ENCODE data around the gene ZNF205. TPM values are rescaled to one million over a fixed set of nuclear protein-coding genes. Genes with fewer than 3 reads are reported as not detected.
"Not testable (repeated sequence)": the region's sequence is repeated elsewhere in the genome, so short reads cannot be mapped to it uniquely, and the experiment has no call there.

The ZNF205 gene
- total RNA-seq, 2 donors from 2014 or later = 20.9 to 27.0 TPM

DNA sequence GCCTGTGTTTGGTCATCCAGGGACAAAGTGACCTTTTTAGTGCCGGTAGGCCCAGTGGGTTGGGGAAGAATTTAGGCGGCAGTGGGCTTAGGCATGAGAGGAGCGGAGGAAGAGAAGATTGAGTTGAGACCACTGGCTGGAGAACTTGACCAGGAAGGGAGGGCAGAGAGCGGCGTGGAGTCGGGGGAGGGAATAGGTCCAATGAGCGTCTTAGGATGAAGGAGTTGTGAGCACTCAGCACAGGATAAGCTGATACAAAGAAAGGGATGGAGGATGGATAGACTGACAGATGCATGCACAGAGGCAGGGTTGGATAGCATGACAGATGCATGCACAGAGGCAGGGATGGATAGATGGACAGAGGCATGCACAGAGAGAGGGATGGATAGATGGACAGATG, 38.9 kb upstream of the ZNF205 start:
- no peaks in the 10 kb centered on the region for H3K4me1 ChIP-seq (replicated peaks)
- no peaks in the 10 kb centered on the region for H3K36me3 ChIP-seq
- H3K9me3 ChIP-seq = no peaks in the 10 kb centered on the region
- no peak overlapping the region for H3K4me3 ChIP-seq
- no peak overlapping the region for H3K27ac ChIP-seq
- DNase-seq (ENCODE audit: low spot score) = no peak
- intact Hi-C loops (cut with DNase I) = no loop called here
- no peak for TF ChIP-seq POLR2A (IDR thresholded peaks at IDR 0.05)
- TF ChIP-seq POLR2AphosphoS5 (IDR thresholded peaks at IDR 0.05) = no peak
- TF ChIP-seq, protein P1, sequence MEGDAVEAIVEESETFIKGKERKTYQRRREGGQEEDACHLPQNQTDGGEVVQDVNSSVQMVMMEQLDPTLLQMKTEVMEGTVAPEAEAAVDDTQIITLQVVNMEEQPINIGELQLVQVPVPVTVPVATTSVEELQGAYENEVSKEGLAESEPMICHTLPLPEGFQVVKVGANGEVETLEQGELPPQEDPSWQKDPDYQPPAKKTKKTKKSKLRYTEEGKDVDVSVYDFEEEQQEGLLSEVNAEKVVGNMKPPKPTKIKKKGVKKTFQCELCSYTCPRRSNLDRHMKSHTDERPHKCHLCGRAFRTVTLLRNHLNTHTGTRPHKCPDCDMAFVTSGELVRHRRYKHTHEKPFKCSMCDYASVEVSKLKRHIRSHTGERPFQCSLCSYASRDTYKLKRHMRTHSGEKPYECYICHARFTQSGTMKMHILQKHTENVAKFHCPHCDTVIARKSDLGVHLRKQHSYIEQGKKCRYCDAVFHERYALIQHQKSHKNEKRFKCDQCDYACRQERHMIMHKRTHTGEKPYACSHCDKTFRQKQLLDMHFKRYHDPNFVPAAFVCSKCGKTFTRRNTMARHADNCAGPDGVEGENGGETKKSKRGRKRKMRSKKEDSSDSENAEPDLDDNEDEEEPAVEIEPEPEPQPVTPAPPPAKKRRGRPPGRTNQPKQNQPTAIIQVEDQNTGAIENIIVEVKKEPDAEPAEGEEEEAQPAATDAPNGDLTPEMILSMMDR (IDR thresholded peaks at IDR 0.05) = no peak
- H3K27me3 ChIP-seq (replicated peaks; ENCODE audit: insufficient read depth) = no peaks in the 10 kb centered on the region
- WGBS = 91% methylated on average over 7 of the region's 7 CpGs

DNA sequence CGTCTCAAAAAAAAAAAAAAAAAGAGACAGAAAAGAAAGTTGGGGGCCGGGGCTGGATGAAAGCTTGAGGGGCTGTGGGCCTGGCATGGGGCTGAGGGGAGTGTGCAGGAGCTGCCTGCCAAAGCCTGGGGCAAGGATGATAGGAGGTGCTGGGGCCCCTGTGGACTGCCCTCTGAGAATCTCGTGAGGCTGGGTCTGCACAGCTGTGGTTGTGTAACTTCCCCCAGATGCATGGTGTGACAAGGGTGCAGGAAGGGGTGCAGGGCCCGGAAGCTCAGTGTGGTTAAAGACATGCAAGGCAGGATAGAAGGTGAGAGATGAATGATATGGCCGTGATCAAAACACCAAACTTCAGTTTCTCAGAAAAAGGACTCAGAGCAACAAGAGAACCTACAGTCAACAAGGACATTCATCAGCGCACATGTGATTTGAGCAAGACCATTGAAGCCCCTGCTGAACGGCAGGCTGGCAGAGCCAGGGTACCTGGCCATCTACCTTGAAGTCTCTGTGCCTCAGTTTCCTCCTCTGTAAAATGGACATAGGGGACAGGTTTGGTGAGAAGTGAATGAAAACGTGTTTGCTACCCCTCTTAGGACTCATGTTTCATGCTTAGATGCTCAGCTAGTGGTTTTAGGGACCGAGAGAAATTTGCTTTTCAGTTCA, 37.4 kb upstream of the ZNF205 start:
- no peak overlapping the region for H3K27ac ChIP-seq
- H3K9me3 ChIP-seq = no peaks in the 10 kb centered on the region
- no peaks in the 10 kb centered on the region for H3K4me1 ChIP-seq (replicated peaks)
- no peak for DNase-seq (ENCODE audit: low spot score)
- intact Hi-C loops (cut with DNase I) = no loop called here
- TF ChIP-seq POLR2AphosphoS5 (IDR thresholded peaks at IDR 0.05) (no peak), POLR2A (IDR thresholded peaks at IDR 0.05) (no peak)
- TF ChIP-seq, protein P1 (IDR thresholded peaks at IDR 0.05) = no peak
- no peaks in the 10 kb centered on the region for H3K27me3 ChIP-seq (replicated peaks; ENCODE audit: insufficient read depth)
- no peak overlapping the region for H3K4me3 ChIP-seq
- no peaks in the 10 kb centered on the region for H3K36me3 ChIP-seq
- 54% methylated on average over 9 of the region's 9 CpGs for WGBS

DNA sequence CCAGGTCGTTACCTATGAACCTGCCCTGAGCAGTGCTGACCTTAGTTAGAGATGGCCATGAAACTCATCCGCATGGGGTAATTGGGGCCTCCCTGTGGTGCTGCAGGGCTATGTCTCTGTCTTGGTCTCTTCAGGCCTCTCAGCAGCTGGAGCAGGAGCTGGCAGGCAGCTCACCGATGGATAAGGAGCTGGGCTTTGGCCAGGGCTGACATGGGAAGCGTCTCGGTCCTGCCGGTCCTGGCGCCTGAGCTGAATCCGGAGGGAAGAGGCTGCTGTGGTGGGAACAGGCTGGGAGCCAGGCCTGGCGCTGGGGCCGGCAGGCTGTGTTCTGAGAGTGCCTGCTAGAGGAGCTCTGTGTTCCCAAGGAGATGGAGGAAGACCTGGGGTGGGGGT, 36.9 kb upstream of the ZNF205 start:
- no peaks in the 10 kb centered on the region for H3K4me1 ChIP-seq (replicated peaks)
- WGBS = 41% methylated on average over 10 of the region's 10 CpGs
- no peaks in the 10 kb centered on the region for H3K9me3 ChIP-seq
- TF ChIP-seq POLR2A (IDR thresholded peaks at IDR 0.05) = no peak
- no peak for TF ChIP-seq POLR2AphosphoS5 (IDR thresholded peaks at IDR 0.05)
- TF ChIP-seq, protein P1 (IDR thresholded peaks at IDR 0.05) = no peak
- no peaks in the 10 kb centered on the region for H3K36me3 ChIP-seq
- DNase-seq (ENCODE audit: low spot score) = no peak
- no peaks in the 10 kb centered on the region for H3K27me3 ChIP-seq (replicated peaks; ENCODE audit: insufficient read depth)
- H3K4me3 ChIP-seq = no peak overlapping the region
- intact Hi-C loops (cut with DNase I) = no loop called here
- H3K27ac ChIP-seq = no peak overlapping the region

GRCh38 chr16:3075946-3076345, 36.4 kb upstream of the ZNF205 start:
- H3K9me3 ChIP-seq; H3K36me3 ChIP-seq; H3K4me3 ChIP-seq; H3K27ac ChIP-seq; DNase-seq (ENCODE audit: low spot score); H3K27me3 ChIP-seq (replicated peaks; ENCODE audit: insufficient read depth); intact Hi-C loops (cut with DNase I); H3K4me1 ChIP-seq (replicated peaks): not testable (repeated sequence)
- WGBS = 90% methylated on average over 6 of the region's 6 CpGs

GRCh38 chr16:3076577-3076976, 35.8 kb upstream of the ZNF205 start:
- no peaks in the 10 kb centered on the region for H3K27me3 ChIP-seq (replicated peaks; ENCODE audit: insufficient read depth)
- H3K4me1 ChIP-seq (replicated peaks) = no peaks in the 10 kb centered on the region
- no peaks in the 10 kb centered on the region for H3K36me3 ChIP-seq
- H3K4me3 ChIP-seq = no peak overlapping the region
- 71% methylated on average over 6 of the region's 6 CpGs for WGBS
- H3K9me3 ChIP-seq = no peaks in the 10 kb centered on the region
- intact Hi-C loops (cut with DNase I) = no loop called here
- DNase-seq (ENCODE audit: low spot score) = no peak
- H3K27ac ChIP-seq = no peak overlapping the region
- no peak for TF ChIP-seq POLR2A (IDR thresholded peaks at IDR 0.05)
- TF ChIP-seq POLR2AphosphoS5 (IDR thresholded peaks at IDR 0.05) = no peak
- TF ChIP-seq, protein P1 (IDR thresholded peaks at IDR 0.05) = no peak

Data from prostate gland (tissue), 2 donors.